SK-N-SH treated with all-trans-retinoic acid at 6 μM for 48 hours (cell line): ENCODE data around the gene APOL4.
A peak's percentile ranks its signal among the peaks of the same experiment; 100 is the strongest.

Experiments used
- ATAC-seq: fragments of 200-7000 bp; cut with Tn5 transposase; 3 replicates; pipeline ENCODE4 v1.9.1; 2020; ENCODE audit warnings: mild to moderate bottlenecking, moderate library complexity
- ARNTL ChIP-seq: fragments of 450-650 bp; formaldehyde crosslinking; IDR thresholded peaks from 2 replicates; pipeline ENCODE4 v1.5.0; 2020; ENCODE audit warnings: low read depth, mild to moderate bottlenecking, moderate library complexity, borderline replicate concordance
- CSDC2 ChIP-seq: fragments of 250-450 bp; sonication (Bioruptor Pico); IDR thresholded peaks from 2 replicates; pipeline ENCODE4 v1.5.0; 2020; ENCODE audit warnings: mild to moderate bottlenecking, moderate library complexity
- CSRNP3 ChIP-seq: fragments of 250-450 bp; sonication (Bioruptor Pico); IDR thresholded peaks from 2 replicates; pipeline ENCODE4 v1.5.1; 2021; ENCODE audit warnings: mild to moderate bottlenecking, moderate library complexity
- ESRRG ChIP-seq: fragments of 250-450 bp; sonication (Bioruptor Pico); IDR thresholded peaks from 2 replicates; pipeline ENCODE4 v1.6.1; 2021; ENCODE audit warnings: mild to moderate bottlenecking
- GLIS3 ChIP-seq: fragments of 250-450 bp; sonication (Bioruptor Pico); IDR thresholded peaks from 2 replicates; pipeline ENCODE4 v1.5.0; 2020; ENCODE audit warnings: mild to moderate bottlenecking, moderate library complexity
- ISL1 ChIP-seq: fragments of 250-450 bp; sonication (Bioruptor Pico); IDR thresholded peaks from 2 replicates; pipeline ENCODE4 v2.1.2; 2022; ENCODE audit warnings: mild to moderate bottlenecking, moderate library complexity
- OSR1 ChIP-seq: fragments of 250-450 bp; sonication (Bioruptor Pico); IDR thresholded peaks from 2 replicates; pipeline ENCODE4 v1.8.0; 2022; ENCODE audit warnings: moderate library complexity, mild to moderate bottlenecking, inconsistent platforms
- PPARA ChIP-seq: fragments of 250-450 bp; sonication (Bioruptor Pico); IDR thresholded peaks from 2 replicates; pipeline ENCODE4 v1.5.0; 2020; ENCODE audit warnings: mild to moderate bottlenecking, borderline replicate concordance
- SNAI2 ChIP-seq: fragments of 250-450 bp; sonication (Bioruptor Pico); IDR thresholded peaks from 2 replicates; pipeline ENCODE4 v1.5.0; 2020; ENCODE audit warnings: mild to moderate bottlenecking, moderate library complexity
- TCF4 ChIP-seq: fragments of 250-450 bp; sonication (Bioruptor Pico); IDR thresholded peaks from 2 replicates; pipeline ENCODE4 v1.8.0; 2021; ENCODE audit warnings: mild to moderate bottlenecking, moderate library complexity, borderline replicate concordance
- TOX ChIP-seq: fragments of 250-450 bp; sonication (Bioruptor Pico); IDR thresholded peaks from 2 replicates; pipeline ENCODE4 v1.8.0; 2021; ENCODE audit warnings: mild to moderate bottlenecking, moderate library complexity, borderline replicate concordance
- ZC3H10 ChIP-seq: fragments of 250-450 bp; sonication (Bioruptor Pico); IDR thresholded peaks from 2 replicates; pipeline ENCODE4 v1.5.1; 2021; ENCODE audit warnings: mild to moderate bottlenecking, moderate library complexity
- ZFP3 ChIP-seq: fragments of 250-450 bp; sonication (Bioruptor Pico); IDR thresholded peaks from 2 replicates; pipeline ENCODE4 v1.5.0; 2020; ENCODE audit warnings: mild to moderate bottlenecking, moderate library complexity
- ZFP30 ChIP-seq: fragments of 450-650 bp; formaldehyde crosslinking; IDR thresholded peaks from 2 replicates; pipeline ENCODE4 v1.5.0; 2022; ENCODE audit warnings: mild to moderate bottlenecking, moderate library complexity
- ZNF565 ChIP-seq: fragments of 450-650 bp; formaldehyde crosslinking; conservative IDR thresholded peaks from 2 replicates; pipeline ENCODE4 v1.5.0; 2020; ENCODE audit warnings: low read depth, mild to moderate bottlenecking, moderate library complexity
- ZNF70 ChIP-seq: fragments of 450-650 bp; formaldehyde crosslinking; IDR thresholded peaks from 2 replicates; pipeline ENCODE4 v1.5.0; 2020; ENCODE audit warnings: mild to moderate bottlenecking, moderate library complexity
- ZNF8 ChIP-seq: fragments of 450-650 bp; formaldehyde crosslinking; IDR thresholded peaks from 2 replicates; pipeline ENCODE4 v1.5.0; 2020; ENCODE audit warnings: mild to moderate bottlenecking, moderate library complexity
- TF ChIP-seq, protein P1 (sequence below): fragments of 250-450 bp; sonication (Bioruptor Pico); IDR thresholded peaks from 2 replicates; pipeline ENCODE4 v1.8.0; 2021; ENCODE audit warnings: low read depth, mild to moderate bottlenecking, moderate library complexity, borderline replicate concordance
- TF ChIP-seq, protein P2 (sequence below): fragments of 250-450 bp; sonication (Bioruptor Pico); IDR thresholded peaks from 2 replicates; pipeline ENCODE4 v1.5.0; 2020; ENCODE audit warnings: mild to moderate bottlenecking, moderate library complexity

Gene APOL4

DNA sequence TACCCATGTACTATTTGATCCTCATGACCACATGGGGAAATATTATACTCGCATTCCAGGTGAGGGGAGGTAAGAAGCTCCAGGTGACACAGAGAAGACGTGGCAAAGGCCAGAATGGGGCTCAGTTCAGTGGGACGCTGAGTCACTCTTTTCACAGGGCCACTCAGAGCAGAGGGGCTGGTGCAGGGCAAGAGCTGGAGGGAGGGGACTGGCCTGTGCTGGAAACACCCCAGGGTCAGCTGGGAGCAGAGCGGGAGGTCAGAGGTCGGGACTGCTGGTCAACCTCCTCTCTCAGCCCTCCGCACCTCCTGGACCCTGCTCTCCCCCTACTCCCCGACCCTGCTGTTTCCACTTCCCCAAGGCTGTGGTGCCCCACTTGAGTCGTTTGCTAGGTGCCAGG lies 53.2 kb downstream of the APOL4 start:
- TF ChIP-seq ARNTL (CRISPR knock-in tag) (no peak), ISL1 (no peak), ZC3H10 (CRISPR knock-in tag) (no peak), CSRNP3 (no peak), TCF4 (CRISPR knock-in tag) (no peak), ESRRG (CRISPR knock-in tag) (no peak), SNAI2 (CRISPR knock-in tag) (no peak), ZNF70 (CRISPR knock-in tag) (no peak), OSR1 (CRISPR knock-in tag) (no peak), TOX (CRISPR knock-in tag) (no peak), ZFP30 (CRISPR knock-in tag) (no peak), GLIS3 (no peak), PPARA (CRISPR knock-in tag) (no peak)
- TF ChIP-seq, all 23 proteins: peak for 0
- no peak for ATAC-seq

- ATAC-seq: no peak
- TF ChIP-seq PPARA (CRISPR knock-in tag) (no peak), SNAI2 (CRISPR knock-in tag) (no peak), ZC3H10 (CRISPR knock-in tag) (no peak), TOX (CRISPR knock-in tag) (no peak), CSRNP3 (no peak), CSDC2 (CRISPR knock-in tag) (no peak), ARNTL (CRISPR knock-in tag) (no peak), ISL1 (no peak), ZFP30 (CRISPR knock-in tag) (no peak), ZNF8 (CRISPR knock-in tag) (no peak)
- TF ChIP-seq, protein P1, sequence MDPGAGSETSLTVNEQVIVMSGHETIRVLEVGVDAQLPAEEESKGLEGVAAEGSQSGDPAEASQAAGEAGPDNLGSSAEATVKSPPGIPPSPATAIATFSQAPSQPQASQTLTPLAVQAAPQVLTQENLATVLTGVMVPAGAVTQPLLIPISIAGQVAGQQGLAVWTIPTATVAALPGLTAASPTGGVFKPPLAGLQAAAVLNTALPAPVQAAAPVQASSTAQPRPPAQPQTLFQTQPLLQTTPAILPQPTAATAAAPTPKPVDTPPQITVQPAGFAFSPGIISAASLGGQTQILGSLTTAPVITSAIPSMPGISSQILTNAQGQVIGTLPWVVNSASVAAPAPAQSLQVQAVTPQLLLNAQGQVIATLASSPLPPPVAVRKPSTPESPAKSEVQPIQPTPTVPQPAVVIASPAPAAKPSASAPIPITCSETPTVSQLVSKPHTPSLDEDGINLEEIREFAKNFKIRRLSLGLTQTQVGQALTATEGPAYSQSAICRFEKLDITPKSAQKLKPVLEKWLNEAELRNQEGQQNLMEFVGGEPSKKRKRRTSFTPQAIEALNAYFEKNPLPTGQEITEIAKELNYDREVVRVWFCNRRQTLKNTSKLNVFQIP (CRISPR knock-in tag): no peak
These were observed 54.3 kb downstream of the APOL4 start for GRCh38 chr22:36147196-36147791.

GRCh38 chr22:36145881-36146280 lies 55.7 kb downstream of the APOL4 start:
- no peak for TF ChIP-seq ZNF70 (CRISPR knock-in tag)
- ATAC-seq: no peak; the same call in 2 of the 3 replicates

DNA sequence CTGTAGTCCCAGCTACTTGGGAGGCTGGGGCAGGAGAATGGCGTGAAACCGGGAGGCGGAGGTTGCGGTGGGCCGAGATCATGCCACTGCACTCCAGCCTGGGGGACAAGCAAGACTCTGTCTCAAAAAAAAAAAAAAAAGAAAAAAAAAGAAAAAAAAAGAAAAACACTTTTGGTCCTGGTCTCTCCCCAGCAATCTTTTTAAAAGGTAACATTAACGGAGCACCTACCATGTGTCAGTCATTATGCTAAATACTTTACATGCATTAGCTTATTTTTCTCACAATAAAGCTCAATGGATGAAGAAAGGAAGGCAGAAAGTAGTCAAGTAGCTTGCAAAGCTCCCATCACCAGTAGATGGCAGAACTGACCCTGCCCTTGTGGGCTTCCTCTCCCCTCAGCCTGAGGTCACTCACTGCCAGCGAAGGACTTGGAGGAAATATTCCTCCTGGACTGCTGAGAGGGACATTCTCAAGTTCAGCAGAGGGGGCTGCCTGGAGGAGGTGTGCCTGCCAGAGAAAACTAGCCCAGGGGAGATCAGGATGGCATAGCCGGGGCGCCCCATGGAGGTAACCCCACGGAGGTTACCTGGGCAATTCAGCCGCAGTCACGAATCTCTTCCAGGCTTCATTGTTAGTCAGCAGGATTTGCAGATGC lies 56.6 kb downstream of the APOL4 start:
- peak; percentile 96 for ATAC-seq
- TF ChIP-seq OSR1 (CRISPR knock-in tag): no peak
- TF ChIP-seq, protein P1 (CRISPR knock-in tag): no peak
- no peak for TF ChIP-seq CSRNP3
- TF ChIP-seq ZC3H10 (CRISPR knock-in tag): no peak
- no peak for TF ChIP-seq CSDC2 (CRISPR knock-in tag)
- no peak for TF ChIP-seq ZNF70 (CRISPR knock-in tag)
- TF ChIP-seq, protein P2, sequence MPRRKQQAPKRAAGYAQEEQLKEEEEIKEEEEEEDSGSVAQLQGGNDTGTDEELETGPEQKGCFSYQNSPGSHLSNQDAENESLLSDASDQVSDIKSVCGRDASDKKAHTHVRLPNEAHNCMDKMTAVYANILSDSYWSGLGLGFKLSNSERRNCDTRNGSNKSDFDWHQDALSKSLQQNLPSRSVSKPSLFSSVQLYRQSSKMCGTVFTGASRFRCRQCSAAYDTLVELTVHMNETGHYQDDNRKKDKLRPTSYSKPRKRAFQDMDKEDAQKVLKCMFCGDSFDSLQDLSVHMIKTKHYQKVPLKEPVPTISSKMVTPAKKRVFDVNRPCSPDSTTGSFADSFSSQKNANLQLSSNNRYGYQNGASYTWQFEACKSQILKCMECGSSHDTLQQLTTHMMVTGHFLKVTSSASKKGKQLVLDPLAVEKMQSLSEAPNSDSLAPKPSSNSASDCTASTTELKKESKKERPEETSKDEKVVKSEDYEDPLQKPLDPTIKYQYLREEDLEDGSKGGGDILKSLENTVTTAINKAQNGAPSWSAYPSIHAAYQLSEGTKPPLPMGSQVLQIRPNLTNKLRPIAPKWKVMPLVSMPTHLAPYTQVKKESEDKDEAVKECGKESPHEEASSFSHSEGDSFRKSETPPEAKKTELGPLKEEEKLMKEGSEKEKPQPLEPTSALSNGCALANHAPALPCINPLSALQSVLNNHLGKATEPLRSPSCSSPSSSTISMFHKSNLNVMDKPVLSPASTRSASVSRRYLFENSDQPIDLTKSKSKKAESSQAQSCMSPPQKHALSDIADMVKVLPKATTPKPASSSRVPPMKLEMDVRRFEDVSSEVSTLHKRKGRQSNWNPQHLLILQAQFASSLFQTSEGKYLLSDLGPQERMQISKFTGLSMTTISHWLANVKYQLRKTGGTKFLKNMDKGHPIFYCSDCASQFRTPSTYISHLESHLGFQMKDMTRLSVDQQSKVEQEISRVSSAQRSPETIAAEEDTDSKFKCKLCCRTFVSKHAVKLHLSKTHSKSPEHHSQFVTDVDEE (CRISPR knock-in tag): no peak
- TF ChIP-seq ZFP3 (CRISPR knock-in tag): no peak
- no peak for TF ChIP-seq ZFP30 (CRISPR knock-in tag)
- TF ChIP-seq ZNF565 (CRISPR knock-in tag): no peak
- TF ChIP-seq ARNTL (CRISPR knock-in tag): no peak
- no peak for TF ChIP-seq GLIS3
- TF ChIP-seq ZNF8 (CRISPR knock-in tag): no peak
- TF ChIP-seq TCF4 (CRISPR knock-in tag): no peak
- TF ChIP-seq ESRRG (CRISPR knock-in tag): no peak
